Activated naive CD8-positive, alpha-beta T cell treated with anti-CD3 and anti-CD28 coated beads for 36 hours (primary cell): Measurements from ENCODE around the gene ABCC4. TPM values are rescaled to one million over a fixed set of nuclear protein-coding genes. Genes with fewer than 3 reads are reported as not detected.

Experiments
- DNase-seq: peaks from one replicate; pipeline ENCODE4 v3.0.0; 2021
- H3K27ac Mint-ChIP-seq: one replicate; pipeline ENCODE4 v1.8.0; 2022; ENCODE audit warnings: mild to moderate bottlenecking, moderate library complexity, mixed read lengths
- H3K27me3 Mint-ChIP-seq: one replicate; pipeline ENCODE4 v1.8.0; 2022; ENCODE audit warnings: mild to moderate bottlenecking, mixed read lengths
- H3K36me3 Mint-ChIP-seq: one replicate; pipeline ENCODE4 v1.8.0; 2021; ENCODE audit warnings: mild to moderate bottlenecking, mixed read lengths
- H3K4me1 Mint-ChIP-seq: one replicate; pipeline ENCODE4 v1.8.0; 2021; ENCODE audit warnings: mixed read lengths
- H3K4me3 Mint-ChIP-seq: one replicate; pipeline ENCODE4 v1.8.0; 2022; ENCODE audit warnings: mild to moderate bottlenecking, moderate library complexity, mixed read lengths
- H3K9me3 Mint-ChIP-seq: one replicate; pipeline ENCODE4 v1.8.0; 2022; ENCODE audit warnings: mixed read lengths
- total RNA-seq, 2 experiments: library from RNA; stranded (reverse); gene quantifications; one replicate each; pipeline ENCODE4 v1.2.3, GENCODE V29; 2021

Gene ABCC4
- total RNA-seq, 2 experiments from 2014 or later: 11.4 to 11.6 TPM

DNA sequence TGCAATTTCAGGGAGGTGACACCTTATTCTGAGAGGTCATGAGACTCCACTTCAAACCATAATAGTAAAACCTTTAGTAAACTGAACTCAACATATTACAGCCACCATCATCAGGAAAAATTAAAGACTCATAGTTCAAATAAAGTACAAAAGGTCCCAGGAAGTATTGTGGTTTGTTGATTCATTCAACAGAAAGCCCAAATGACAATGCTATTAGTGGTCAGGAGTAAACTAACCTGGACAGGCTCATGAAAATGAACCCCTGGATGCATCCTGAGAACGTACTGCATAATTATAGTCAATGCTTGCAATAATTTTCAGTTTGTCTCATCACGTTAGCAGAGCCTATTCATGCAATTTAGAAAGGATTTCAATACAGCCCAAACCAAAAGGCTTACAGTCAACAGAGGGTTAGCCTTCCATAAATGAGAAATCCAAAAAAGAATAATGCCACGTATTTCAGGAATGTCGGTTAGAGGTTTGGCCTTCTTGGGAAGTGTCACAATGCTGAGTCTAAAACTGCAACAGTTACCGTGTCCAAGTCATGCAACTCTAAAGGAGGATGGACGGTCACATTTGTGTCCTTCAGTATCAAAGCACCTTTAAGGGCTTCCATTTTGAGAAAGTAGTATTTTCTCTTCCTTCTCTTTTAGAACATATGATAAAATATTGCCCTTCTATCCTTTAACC, 280.8 kb downstream of the ABCC4 start:
- peaks cover 20% of the 10 kb centered on the region for H3K36me3 Mint-ChIP-seq
- H3K27me3 Mint-ChIP-seq: no peaks in the 10 kb centered on the region
- H3K4me3 Mint-ChIP-seq: no peak overlapping the region
- no peak overlapping the region for H3K27ac Mint-ChIP-seq
- no peak for DNase-seq
- no peaks in the 10 kb centered on the region for H3K9me3 Mint-ChIP-seq
- no peaks in the 10 kb centered on the region for H3K4me1 Mint-ChIP-seq

DNA sequence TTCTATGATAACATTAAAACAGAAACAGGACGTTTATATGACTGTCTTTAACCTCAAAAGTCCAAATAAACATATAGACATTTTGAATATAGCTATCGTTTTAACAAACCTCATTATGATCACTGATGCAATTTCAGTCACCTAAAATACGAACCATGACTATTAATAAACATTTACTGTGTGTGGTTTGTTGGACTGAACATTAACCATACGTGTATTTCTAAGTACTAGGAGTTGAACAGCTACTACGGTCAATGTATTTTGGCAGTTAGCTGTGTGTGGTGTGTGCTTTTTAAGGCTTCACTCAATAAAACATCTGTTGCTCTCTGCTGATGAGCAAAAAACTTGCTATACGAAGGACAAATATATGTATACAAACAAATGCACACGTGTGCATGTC, 281.4 kb downstream of the ABCC4 start:
- Mint-ChIP-seq H3K27ac (no peak overlapping the region), H3K27me3 (no peaks in the 10 kb centered on the region), H3K36me3 (peaks cover 20% of the 10 kb centered on the region), H3K9me3 (no peaks in the 10 kb centered on the region), H3K4me3 (no peak overlapping the region), H3K4me1 (no peaks in the 10 kb centered on the region)
- DNase-seq: no peak

GRCh38 chr13:95007322-95007721, 293.9 kb downstream of the ABCC4 start:
- H3K4me1 Mint-ChIP-seq: no peaks in the 10 kb centered on the region
- DNase-seq: no peak
- no peak overlapping the region for H3K27ac Mint-ChIP-seq
- H3K36me3 Mint-ChIP-seq: no peaks in the 10 kb centered on the region
- H3K27me3 Mint-ChIP-seq: peaks cover 15% of the 10 kb centered on the region
- no peak overlapping the region for H3K4me3 Mint-ChIP-seq
- H3K9me3 Mint-ChIP-seq: no peaks in the 10 kb centered on the region

GRCh38 chr13:95005300-95005699, 296.0 kb downstream of the ABCC4 start:
- peaks cover 28% of the 10 kb centered on the region for H3K27me3 Mint-ChIP-seq

DNA sequence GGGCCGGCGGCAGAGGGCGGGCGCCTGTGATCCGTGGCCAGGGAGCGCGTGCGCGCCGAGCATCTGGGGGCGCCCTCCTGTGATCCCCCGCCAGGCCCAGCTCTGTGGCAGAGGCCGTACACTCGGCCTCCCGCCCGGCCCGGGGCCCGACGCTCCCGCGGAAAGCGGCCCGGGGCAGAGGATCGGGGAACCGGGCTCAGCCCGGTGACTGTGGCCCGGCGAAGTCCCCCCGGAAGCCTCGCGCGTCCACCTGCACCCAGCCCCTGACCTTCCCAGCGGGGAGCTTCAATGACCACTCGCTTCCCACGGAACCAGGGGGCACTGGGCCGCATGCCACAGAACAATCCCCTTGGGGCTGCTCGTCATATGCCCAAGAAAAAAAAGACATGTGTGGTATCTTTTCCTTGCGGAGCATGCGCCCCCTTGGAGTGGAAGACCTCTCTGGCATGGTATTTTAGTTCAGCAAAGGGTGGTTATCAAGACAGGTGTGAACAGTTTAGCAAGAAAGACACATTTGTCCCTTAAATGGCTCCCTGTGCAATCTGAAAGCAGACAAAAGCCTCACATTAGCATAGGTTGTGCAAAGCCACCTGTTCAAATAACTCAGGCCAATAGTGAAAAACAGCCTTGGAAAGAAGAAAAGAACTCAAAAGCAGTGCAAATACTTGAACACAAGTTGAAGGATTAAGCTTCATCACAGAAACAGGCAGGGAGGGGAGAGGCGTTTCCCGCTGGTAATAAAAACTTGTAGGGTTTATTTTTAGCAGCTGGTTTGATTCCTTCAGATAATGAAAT, 298.0 kb downstream of the ABCC4 start:
- Mint-ChIP-seq H3K36me3 (no peaks in the 10 kb centered on the region), H3K4me3 (no peak overlapping the region), H3K27me3 (peaks cover 33% of the 10 kb centered on the region)

More at GRCh38 chr13:95005300-95005699, 296.0 kb downstream of the ABCC4 start:
- Mint-ChIP-seq H3K4me3 (no peak overlapping the region), H3K27ac (no peak overlapping the region), H3K9me3 (no peaks in the 10 kb centered on the region), H3K36me3 (no peaks in the 10 kb centered on the region), H3K4me1 (no peaks in the 10 kb centered on the region)
- DNase-seq: no peak

DNA sequence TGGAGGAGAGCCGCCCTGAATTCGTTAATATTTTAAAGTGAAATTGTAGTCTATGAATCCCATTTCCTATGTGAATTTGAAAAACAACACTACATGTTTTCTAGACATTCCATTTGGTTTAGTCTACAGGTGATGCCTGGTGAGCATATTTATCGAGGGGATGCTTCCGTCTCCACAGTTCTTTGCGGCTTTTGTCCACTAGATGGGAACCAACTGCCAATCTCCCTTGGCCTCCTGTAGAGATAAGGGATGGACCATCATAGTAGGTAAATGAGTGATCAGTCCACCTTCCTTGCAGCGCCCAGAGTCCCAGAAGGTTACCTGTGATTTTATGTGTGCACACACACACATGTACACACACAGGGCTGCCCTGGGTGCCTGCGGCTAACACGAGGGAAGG, 299.1 kb downstream of the ABCC4 start:
- H3K27me3 Mint-ChIP-seq: peaks cover 38% of the 10 kb centered on the region
- H3K9me3 Mint-ChIP-seq: no peaks in the 10 kb centered on the region
- DNase-seq: no peak
- H3K4me1 Mint-ChIP-seq: no peaks in the 10 kb centered on the region
- H3K4me3 Mint-ChIP-seq: no peak overlapping the region
- no peak overlapping the region for H3K27ac Mint-ChIP-seq
- no peaks in the 10 kb centered on the region for H3K36me3 Mint-ChIP-seq

More for the DNA sequence above, 298.0 kb downstream of the ABCC4 start:
- H3K9me3 Mint-ChIP-seq: no peaks in the 10 kb centered on the region
- no peak overlapping the region for H3K27ac Mint-ChIP-seq
- peak; percentile 6 for DNase-seq
- H3K4me1 Mint-ChIP-seq: no peaks in the 10 kb centered on the region

- Mint-ChIP-seq H3K27ac (no peak overlapping the region), H3K4me1 (no peaks in the 10 kb centered on the region), H3K9me3 (no peaks in the 10 kb centered on the region), H3K27me3 (peaks cover 49% of the 10 kb centered on the region), H3K4me3 (no peak overlapping the region), H3K36me3 (no peaks in the 10 kb centered on the region)
- no peak for DNase-seq
Measured at GRCh38 chr13:94999871-95000270, 301.4 kb downstream of the ABCC4 start.

GRCh38 chr13:94997126-94997525, 304.1 kb downstream of the ABCC4 start:
- H3K27me3 Mint-ChIP-seq: peaks cover 39% of the 10 kb centered on the region
- no peaks in the 10 kb centered on the region for H3K4me1 Mint-ChIP-seq
- H3K27ac Mint-ChIP-seq: no peak overlapping the region
- H3K4me3 Mint-ChIP-seq: no peak overlapping the region
- no peaks in the 10 kb centered on the region for H3K9me3 Mint-ChIP-seq
- no peak for DNase-seq
- H3K36me3 Mint-ChIP-seq: no peaks in the 10 kb centered on the region

- Mint-ChIP-seq H3K4me1 (no peaks in the 10 kb centered on the region), H3K27ac (no peak overlapping the region), H3K27me3 (peaks cover 34% of the 10 kb centered on the region), H3K36me3 (no peaks in the 10 kb centered on the region), H3K9me3 (no peaks in the 10 kb centered on the region), H3K4me3 (no peak overlapping the region)
- no peak for DNase-seq
Measured at GRCh38 chr13:94996445-94996844, 304.8 kb downstream of the ABCC4 start.

DNA sequence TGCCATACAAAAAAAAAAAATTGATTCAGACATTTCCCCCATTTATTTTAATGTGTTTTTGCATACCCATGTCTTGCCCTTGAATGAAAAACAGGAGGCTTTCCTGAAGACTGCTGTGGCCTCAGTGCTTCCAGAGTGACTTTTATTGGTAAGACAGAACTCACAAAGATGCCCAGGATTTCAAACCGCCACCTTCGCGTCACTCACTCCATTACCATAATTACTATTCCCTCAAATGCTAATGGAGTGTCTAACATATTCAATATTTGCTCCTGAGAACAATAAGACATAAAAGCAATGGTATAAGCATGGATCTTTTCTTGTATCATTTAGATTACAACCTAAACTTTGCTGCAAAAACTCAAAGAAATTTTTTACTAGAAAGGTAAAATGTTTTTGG, 306.7 kb downstream of the ABCC4 start:
- Mint-ChIP-seq H3K4me1 (no peaks in the 10 kb centered on the region), H3K9me3 (no peaks in the 10 kb centered on the region), H3K27ac (no peak overlapping the region), H3K36me3 (no peaks in the 10 kb centered on the region), H3K27me3 (peaks cover 37% of the 10 kb centered on the region), H3K4me3 (no peak overlapping the region)
- no peak for DNase-seq

GRCh38 chr13:94993616-94994015, 307.6 kb downstream of the ABCC4 start:
- Mint-ChIP-seq H3K4me3 (no peak overlapping the region), H3K27ac (no peak overlapping the region), H3K4me1 (no peaks in the 10 kb centered on the region), H3K9me3 (no peaks in the 10 kb centered on the region), H3K27me3 (peaks cover 37% of the 10 kb centered on the region), H3K36me3 (no peaks in the 10 kb centered on the region)
- DNase-seq: no peak

- no peak overlapping the region for H3K27ac Mint-ChIP-seq
- no peaks in the 10 kb centered on the region for H3K9me3 Mint-ChIP-seq
- no peaks in the 10 kb centered on the region for H3K36me3 Mint-ChIP-seq
- no peak for DNase-seq
- H3K4me1 Mint-ChIP-seq: no peaks in the 10 kb centered on the region
- H3K27me3 Mint-ChIP-seq: peaks cover 31% of the 10 kb centered on the region
- H3K4me3 Mint-ChIP-seq: no peak overlapping the region
Measured at GRCh38 chr13:94992036-94992960, 309.0 kb downstream of the ABCC4 start.

GRCh38 chr13:94988654-94989053, 312.6 kb downstream of the ABCC4 start:
- Mint-ChIP-seq H3K9me3 (no peaks in the 10 kb centered on the region), H3K4me1 (no peaks in the 10 kb centered on the region), H3K27ac (no peak overlapping the region), H3K4me3 (no peak overlapping the region), H3K27me3 (peaks cover 21% of the 10 kb centered on the region), H3K36me3 (no peaks in the 10 kb centered on the region)
- DNase-seq: no peak

DNA sequence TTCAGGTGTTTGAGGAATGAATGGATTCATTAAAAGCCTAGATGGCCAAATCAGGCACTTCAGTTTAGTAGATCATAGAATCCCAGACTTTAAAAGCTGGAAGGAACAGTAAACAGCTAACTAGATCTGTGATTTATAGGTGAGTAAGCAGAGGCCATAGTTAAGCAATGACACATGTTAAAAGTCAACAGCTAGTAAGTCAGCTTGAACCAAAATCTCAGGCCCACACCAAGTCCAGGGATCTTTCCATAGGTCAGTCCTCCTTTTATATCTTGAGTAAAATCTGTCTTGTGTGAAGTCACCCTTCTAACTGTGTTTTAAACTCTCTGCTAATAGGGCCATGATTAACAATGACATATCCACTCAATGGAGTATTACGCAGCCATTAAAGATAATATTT, 313.4 kb downstream of the ABCC4 start:
- no peaks in the 10 kb centered on the region for H3K9me3 Mint-ChIP-seq
- H3K27me3 Mint-ChIP-seq: peaks cover 17% of the 10 kb centered on the region
- no peak overlapping the region for H3K4me3 Mint-ChIP-seq
- H3K36me3 Mint-ChIP-seq: no peaks in the 10 kb centered on the region
- no peaks in the 10 kb centered on the region for H3K4me1 Mint-ChIP-seq
- no peak for DNase-seq
- no peak overlapping the region for H3K27ac Mint-ChIP-seq

DNA sequence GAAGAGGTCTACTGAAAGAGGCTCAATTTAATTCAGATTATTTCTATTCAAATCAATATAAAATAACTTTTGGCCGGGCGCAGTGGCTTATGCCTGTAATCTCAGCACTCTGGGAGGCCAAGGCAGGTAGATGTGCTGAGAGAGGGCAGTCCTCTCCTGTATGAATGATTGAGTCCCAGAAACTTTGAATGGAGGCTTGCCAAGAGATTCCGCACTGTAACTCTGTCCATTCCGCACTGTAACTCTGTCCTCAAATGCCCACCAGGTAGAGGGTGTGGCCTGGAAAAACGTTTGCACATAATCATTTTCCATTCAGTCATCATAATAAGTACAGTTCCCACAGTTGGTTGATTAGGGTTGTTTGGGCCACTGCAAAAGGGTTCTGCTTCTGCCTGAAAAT, 314.2 kb downstream of the ABCC4 start:
- Mint-ChIP-seq H3K9me3 (no peaks in the 10 kb centered on the region), H3K4me3 (no peak overlapping the region), H3K27ac (no peak overlapping the region), H3K27me3 (peaks cover 17% of the 10 kb centered on the region), H3K4me1 (no peaks in the 10 kb centered on the region), H3K36me3 (no peaks in the 10 kb centered on the region)
- DNase-seq: no peak
